ENCODE results near the gene ARRDC3.
"Not testable (repeated sequence)": the region's sequence is repeated elsewhere in the genome, so short reads cannot be mapped to it uniquely, and the experiment has no call there.

Gene ARRDC3, protein sequence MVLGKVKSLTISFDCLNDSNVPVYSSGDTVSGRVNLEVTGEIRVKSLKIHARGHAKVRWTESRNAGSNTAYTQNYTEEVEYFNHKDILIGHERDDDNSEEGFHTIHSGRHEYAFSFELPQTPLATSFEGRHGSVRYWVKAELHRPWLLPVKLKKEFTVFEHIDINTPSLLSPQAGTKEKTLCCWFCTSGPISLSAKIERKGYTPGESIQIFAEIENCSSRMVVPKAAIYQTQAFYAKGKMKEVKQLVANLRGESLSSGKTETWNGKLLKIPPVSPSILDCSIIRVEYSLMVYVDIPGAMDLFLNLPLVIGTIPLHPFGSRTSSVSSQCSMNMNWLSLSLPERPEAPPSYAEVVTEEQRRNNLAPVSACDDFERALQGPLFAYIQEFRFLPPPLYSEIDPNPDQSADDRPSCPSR

DNA sequence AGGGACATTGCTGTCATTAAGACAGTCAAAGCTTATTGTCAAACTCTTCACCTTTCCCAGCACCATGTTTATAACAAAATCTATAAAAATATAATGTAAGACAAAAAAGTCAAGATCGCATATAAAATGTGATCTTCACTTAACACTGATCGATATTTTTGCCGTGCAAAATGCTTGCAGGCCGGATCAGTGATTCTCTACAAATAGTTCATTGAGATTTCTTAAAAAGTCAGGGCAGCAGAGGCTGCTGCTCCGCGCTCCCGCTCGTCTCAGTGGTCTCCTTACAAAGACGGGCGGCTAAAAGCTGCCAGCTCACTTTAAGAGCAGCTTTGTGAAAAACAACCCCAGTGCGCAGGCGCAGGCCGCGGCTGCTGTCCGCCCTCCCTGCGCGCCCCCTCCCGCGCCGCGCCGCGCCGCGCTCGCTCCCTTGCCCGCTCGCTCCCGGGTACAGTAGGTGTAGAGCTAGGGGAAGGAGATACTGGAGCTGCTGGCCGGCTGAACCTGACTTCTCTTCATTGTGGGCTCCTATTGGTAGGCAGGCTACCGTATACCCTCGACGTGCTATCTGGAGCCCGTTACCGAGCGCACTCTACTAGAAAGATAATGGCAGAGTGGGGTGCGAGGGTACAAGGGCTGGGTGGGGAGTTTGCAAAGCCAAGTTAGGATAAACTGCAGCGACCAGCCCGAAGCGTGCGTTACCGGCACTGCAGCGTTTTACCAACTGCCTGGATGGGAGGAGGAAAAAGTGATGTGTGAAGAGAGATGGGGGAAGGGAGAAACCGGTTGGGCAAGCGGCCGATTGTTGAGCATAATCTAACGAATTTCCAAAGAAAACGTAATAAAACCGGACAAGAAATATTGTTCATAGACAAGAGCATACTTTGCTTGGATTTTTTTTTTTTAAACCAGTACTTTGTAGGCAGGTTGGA is at the start of gene ARRDC3:
ARRDC3 (minus strand) TSS at position 291 of the 929 bp plus-strand sequence; CDS start at position 66, 225 bp downstream.
- peak; percentile 51 to 97 (median 92) for DNase-seq

DNA sequence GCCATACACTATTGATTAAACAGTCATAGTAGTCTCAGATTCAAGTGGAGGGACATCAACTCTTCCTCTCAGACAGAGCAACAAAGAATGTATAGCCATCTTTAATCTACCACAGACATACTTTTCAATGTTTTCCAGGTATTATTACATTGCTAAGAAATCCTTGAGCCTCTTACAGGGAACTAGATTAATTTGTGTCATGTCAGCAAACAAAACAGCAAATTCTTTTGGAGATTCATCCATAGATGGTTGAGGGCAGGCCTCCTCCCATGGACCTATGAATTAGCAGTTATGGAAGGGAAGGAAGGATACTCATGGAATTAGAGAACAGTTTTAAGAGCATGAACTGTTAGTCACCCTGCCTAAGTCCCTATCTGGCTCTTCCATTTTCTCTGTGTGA is 47.8 kb upstream of the ARRDC3 start:
- DNase-seq = no peak

DNA sequence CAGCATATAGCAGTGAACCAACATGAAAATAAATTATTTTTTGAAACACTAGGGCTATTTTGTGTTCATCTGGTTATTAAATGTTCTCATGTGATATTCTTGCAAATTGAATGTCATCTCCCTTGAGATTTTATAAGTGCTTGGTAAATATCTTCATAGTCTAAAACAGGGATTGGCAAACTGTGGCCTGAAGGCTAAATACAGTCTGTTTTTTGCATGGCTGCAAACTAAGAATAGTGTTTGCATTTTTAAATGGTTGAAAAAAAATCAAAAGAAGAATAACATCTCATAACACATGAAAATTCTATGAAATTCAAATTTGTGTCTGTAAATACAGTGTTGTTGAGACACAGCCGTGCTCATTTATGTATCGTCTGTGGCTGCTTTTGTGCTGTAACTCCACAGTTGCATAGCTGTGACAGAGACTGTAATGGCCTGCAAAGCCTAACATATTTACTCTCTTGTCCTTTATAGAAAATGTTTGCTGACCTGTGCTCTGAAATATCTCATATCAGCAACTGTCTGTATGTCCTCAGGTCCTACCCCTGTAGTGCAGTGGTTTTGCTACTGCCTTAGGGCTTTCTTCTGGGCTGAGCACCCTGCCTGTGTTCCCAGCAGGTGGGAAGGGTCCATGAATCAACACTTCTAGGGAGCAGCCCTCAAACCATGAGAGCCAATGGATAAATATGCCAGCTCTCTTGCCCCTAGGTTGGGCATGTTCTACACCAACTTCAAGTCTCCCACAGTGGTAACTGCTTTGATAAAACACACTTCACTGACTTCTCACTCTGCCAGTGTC is 41.7 kb upstream of the ARRDC3 start:
- DNase-seq = no peak

DNA sequence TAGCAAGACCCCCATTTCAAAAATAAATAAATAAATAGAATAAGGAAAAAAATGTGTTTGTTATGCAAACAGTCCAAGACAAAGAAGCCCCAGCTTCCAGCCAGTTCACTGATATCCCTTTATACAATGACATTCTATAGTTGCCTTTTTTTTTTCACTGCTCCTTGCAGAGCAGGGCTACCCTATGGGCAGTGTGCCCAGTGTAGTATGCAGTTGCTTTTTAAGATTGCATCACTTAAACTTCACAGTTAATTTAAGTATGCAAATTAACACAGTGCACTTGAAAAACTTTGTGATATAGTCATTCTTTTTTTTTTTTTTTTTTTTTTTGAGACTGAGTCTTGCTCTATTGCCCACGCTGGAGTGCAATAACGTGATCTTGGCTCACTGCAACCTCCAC is 40.8 kb upstream of the ARRDC3 start:
- DNase-seq = no peak

DNA sequence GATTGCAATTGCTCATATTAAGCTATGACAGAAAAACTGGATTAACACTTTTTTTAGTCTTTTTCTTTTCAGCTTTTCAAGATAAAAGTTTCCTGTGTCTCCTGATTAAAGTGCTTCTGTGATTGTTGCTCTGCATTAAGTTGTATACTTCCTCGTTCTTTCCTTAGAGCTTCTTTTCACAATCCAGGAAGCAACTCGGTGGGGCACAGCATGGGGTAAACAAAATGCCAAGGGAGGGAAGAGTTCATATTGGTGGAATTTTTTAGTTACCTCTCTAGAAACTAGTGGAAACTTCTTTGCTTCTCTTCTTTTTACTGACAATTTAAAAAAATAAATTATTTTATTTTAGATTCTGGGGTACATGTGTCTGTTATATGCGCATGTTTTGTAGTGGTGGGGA is 37.8 kb upstream of the ARRDC3 start:
- DNase-seq = no peak

DNA sequence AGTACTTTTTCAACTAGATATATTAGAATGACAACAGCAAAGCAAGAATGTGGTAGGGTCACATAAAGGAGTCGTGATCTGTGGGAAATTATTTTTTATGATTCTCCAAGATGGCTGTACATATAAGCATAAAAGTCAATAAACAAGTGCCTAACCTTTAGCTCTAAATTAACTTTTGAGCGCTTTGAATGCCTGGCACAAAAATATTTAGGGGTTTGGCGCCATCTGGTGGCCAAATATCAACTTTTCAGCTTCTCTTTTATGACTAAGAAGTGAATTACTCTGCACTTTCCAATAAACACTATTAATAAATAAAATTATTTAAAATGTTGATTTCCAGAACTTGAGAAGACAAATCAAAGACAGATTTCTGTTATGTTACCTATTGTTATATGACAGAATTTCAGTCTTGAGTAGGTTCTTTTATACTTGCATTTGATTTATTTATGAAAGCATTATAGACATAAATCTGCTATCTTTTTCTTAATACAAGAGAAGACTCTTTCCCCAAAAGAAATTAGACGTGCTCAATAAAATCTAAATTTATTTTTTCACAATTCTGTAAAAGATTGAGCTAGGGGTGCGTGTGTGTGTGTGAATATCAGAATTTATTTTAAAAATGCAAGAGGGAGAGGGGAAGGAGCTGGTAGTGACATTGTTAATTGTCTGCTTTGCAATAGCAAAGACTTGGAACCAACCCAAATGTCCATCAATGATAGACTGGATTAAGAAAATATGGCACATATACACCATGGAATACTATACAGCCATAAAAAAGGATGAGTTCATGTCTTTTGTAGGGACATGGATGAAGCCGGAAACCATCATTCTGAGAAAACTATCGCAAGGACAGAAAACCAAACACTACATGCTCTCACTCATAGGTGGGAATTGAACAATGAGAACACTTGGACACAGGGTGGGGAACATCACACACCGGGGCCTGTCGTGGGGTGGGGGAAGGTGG is 36.7 kb upstream of the ARRDC3 start:
- DNase-seq = peak in 31 of 51 donors; percentile 0 to 70 (median 17)

DNA sequence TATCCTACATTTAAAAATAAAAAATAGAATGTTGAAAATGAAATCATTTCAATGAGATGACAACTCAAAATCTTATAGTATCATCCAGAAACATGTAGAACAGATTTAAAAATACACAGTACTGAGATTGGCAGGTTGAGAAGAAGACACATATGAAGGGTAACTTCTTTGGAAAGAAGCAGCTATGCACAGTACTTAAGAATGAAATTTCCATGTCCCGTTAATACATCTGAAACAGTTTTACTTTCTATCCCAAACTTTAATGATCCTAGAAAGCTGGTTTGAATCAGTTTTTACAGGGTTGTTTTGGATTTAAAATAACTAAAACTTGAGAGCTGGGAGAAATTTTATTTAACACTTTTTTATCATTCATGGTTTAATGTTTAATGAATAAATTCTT is 36.0 kb upstream of the ARRDC3 start:
- no peak for DNase-seq

DNA sequence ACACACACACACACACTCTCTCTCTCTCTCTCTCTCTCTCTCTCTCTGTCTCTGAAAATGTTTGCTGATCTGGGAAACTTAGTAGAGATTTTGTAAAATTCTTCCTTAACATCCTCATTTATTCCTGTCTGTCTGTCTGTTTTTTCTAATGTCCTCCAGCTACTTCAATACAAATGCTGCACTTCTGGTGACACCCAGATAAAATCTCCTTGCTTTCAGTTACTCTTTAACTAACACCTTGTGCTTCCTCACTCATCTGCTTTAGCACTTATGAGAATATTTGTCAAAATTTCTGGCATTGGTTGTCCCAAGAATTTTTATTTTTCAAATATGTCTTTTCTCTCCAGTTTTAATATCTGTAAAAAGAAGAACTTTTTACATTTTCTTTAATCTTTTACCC is 35.0 kb upstream of the ARRDC3 start:
- DNase-seq = no peak

DNA sequence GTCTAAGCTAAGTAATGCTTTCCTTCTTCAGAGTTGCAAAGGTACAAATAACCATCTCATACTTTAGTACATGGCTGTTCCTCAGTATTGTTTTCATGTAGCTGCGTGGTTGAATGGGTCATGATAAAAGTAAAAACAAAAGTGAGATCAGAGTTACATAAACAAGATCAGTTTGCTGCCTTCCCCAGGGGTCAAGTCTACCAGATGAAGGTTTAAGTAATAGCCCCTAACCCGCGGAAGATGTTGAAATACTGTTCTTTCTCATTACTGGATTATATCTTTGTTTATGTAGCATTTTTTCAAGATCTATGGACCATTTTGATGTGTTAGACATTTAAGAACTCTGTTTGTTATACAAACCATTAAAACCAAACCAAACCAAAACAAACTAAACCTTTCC is 34.1 kb upstream of the ARRDC3 start:
- no peak for DNase-seq

DNA sequence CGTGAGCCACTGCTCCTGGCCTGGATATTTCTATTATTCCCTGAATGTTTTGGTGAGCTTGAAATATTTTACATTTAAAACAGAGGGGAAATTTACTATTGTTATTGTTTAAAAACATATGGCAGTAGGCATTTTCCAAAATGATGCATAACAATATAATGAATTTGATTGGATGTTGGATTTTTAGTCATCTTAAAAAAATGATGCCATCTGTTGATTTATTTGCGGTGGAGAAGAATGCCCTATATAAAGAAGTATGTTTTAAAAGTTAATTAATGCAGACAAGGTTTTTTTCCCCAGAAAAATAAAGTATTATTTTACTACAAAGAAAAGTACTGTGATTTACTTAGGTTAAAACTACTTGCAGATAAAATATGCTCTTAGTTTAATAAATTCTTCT is 33.4 kb upstream of the ARRDC3 start:
- no peak for DNase-seq

DNA sequence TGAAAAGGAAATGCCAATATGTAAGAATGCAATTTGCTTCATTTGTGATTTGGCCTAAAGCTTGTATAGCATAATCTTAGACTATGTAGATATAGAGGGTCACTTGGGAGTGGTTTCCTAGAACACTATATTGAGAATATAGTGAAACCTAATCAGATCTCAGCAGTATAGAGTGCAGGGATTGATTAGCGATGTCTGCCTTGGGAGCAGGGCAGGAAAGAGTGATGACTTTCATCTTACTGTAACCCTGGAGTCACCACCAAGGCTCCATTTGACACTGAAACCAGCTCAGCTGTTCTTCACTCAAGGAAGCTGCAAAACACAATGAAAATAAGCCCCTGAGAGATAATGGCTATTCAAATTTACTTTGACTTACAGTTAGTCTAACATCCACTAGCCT is 26.2 kb upstream of the ARRDC3 start:
- no peak for DNase-seq

DNA sequence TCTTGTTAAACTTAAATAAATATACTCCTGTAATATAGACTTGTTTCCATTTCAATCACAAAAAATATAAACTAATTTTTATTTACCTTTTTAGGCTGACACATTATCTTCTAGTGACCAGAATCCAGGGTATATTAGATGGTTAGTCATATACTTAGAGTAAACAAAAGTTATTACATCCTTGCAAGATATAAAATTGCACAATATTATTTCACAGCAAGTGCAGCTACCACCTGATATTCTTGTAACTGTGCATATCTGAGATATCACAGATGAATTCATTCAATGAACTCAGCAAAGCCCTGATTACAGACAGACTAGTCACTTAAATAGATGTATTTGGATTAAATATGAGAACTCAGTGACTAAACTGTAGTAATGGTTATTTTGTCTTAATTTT is 25.6 kb upstream of the ARRDC3 start:
- no peak for DNase-seq

DNA sequence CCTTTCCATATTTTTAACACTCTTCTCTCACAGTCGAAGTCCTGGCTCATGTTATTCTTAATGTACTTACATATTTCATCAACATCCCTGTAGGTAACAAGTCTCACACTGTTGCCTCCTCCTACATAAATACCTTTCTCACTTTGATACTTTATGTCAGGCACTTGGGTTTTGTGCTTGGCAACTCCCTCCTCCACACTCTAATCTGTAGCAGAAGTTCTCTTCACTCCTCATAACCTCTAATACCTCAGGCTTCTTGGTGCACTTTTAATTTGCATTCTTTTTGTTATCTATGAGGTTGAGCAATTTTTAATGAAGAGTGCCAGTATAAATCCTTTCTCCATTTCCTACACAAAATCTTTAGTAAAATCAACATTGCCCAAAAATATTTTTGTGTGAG is 24.1 kb upstream of the ARRDC3 start:
- no peak for DNase-seq

DNA sequence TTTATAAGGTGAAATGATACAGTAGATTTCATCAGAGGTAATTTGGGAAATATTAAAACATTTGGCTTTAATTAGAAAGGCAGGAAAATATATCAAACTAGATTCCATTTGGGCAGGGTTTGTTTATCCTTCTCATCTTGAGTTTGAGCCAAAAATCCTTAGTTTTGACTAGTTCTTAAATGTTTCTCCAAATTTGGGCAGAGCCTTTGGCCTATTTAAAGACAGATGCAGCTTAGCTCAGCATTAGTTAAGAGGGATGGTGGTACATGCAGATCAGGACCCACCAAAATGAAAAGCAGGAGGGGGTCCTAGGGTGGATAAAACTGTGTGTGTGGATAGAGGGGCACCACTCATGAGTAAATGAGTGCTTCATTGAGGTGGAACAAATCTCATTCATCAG is 20.3 kb upstream of the ARRDC3 start:
- no peak for DNase-seq

DNA sequence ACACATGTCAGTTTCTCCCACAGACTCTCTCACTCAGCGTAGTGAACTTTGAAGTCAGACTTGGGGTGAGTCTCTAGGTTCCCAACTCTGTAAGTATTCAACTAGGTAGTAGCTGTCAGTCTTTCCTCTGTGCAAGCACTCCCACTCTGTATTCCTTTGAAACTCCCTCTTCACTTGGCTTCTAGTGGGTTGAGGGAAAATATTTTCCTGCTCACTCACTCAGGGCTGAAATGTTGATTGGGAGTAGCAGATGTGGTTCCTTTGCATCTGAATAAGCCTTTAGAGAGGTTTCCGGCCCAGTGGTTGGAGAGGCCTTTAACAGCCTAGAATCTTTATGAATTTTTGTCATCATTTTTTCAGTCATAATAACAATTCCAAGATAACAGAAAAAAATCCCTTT is 18.1 kb upstream of the ARRDC3 start:
- no peak for DNase-seq

DNA sequence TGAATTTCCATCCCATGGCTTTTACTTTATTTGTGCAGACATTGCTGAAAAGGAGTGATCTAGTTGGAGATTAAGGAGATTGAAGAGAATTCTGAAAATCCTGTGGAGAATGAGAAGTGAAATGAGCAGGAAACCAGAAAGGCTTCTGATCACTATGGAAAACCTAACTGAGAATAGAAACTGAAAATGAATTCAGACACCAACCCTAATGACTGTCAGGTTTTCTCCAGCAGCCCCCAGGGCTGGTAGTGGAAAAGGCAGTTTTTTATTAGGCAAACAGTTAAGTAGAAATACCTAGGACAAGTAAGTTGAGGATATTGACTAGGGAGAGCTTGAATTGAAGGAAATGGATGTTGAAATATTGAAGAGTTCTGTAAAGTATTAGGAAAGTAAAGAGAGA is 14.7 kb upstream of the ARRDC3 start:
- no peak for DNase-seq

DNA sequence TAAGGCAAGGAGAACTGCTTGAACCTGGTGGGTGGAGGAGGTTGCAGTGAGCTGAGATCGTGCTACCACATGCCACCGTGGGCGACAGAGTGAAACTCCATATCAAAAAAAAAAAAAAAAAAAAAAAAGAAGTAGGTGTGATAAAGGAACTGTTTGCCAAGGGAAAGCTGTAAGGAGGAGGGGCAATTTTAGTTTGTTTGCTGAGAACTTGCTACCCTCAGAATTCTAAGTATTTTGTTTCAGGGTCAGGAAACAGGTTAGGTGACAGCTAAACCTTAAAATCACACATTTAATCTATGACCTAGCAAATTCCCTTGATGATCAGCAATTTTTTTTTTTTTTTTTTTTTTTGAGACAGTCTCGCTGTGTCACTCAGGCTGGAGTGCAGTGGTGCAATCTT is 7.2 kb upstream of the ARRDC3 start:
- DNase-seq = no peak

DNA sequence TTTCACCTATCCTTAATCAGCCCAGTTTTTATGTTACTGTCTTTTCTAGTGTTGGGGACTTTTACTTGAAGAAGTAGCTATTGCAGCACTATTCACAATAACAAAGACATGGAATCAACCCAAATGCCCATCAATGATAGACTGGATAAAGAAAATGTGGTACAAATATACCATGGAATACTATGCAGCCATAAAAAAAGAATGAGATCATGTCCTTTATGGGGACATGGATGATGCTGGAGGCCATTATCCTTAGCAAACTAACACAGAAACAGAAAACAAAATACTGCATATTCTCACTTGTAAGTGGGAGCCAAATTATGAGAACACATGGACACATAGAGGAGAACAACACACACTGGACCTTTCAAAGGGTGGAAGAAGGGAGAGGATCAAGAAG is 6.4 kb upstream of the ARRDC3 start:
- DNase-seq = not testable (repeated sequence)

DNA sequence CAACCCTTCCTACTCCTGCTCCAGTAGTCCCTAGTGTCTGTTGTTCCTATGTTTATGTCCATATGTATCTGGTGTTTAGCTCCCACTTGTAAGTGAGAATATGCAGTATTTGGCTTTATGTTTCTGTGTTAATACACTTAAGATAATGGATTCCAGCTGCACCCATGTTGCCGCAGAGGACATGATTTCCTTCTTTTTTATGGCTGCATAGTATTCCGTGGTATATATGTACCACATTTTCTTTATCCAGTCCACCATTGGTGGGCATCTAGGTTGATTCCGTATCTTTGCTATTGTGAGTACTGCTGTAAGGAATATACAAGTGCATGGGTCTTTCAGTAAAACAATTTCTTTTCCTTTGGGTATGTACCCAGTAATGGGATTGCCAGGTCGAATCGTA is 5.2 kb upstream of the ARRDC3 start:
- DNase-seq = no peak

DNA sequence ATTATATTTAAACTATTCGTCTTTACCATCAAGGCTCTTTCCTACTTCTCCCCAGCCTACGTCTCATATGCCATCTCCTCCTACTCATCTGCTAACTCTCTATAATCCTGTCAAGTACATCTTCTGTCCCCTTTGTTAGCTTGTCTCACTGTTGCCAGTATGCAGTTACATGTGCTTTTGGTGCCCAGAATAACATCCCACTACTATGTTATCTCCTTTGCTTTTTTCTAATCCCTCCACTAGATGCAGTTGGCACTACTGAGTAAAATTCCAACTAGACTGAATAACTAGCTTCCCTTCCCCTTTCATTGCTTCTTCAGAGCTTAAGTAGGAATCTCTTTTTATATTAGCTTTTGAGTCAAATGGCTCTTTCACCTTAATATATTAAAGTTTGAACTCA is 3.0 kb upstream of the ARRDC3 start:
- DNase-seq = peak in 1 of 51 donors; percentile 31

DNA sequence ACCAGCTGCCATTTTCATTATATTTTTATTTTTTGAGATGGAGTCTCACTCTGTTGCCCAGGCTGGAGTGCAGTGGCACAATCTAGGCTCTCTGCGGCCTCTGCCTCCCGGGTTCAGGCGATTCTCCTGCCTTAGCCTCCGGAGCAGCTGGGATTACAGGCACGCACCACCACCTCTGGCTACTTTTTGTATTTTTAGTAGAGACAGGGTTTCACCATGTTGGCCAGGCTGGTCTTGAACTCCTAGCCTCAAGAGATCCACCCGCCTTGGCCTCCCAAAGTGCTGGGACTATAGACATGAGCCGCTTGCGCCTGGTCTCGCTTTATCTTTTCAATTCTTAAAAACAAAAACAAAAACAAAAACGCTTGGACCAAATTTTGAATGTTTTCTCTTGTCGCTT is 2.5 kb upstream of the ARRDC3 start:
- not testable (repeated sequence) for DNase-seq

Measured in hypothalamus (tissue), 51 donors.